IPS-20b (cell line): ENCODE data around the gene COBLL1.

Experiments
- H3K27ac ChIP-seq: one replicate; pipeline ENCODE4 v1.5.1; 2013; ENCODE audit warnings: low read length
- H3K27me3 ChIP-seq: 2 replicates; pipeline ENCODE4 v1.6.1; 2013; ENCODE audit warnings: mild to moderate bottlenecking, low read length, inconsistent platforms; ENCODE audit not compliant: insufficient read depth
- H3K36me3 ChIP-seq: 2 replicates; pipeline ENCODE4 v1.6.1; 2013; ENCODE audit warnings: low read depth, mild to moderate bottlenecking, inconsistent platforms, low read length, moderate library complexity; ENCODE audit not compliant: insufficient read depth
- H3K4me1 ChIP-seq: 2 replicates; pipeline ENCODE4 v1.6.1; 2013; ENCODE audit warnings: mild to moderate bottlenecking, control low read depth, inconsistent platforms, low read length, moderate library complexity; ENCODE audit not compliant: insufficient read depth
- H3K4me3 ChIP-seq: 2 replicates; pipeline ENCODE4 v1.5.1; 2013; ENCODE audit warnings: mild to moderate bottlenecking, low read length, inconsistent platforms
- H3K9ac ChIP-seq: 2 replicates; pipeline ENCODE4 v1.6.1; 2013; ENCODE audit warnings: low read depth, mild to moderate bottlenecking, inconsistent platforms, low read length, moderate library complexity
- H3K9me3 ChIP-seq: 2 replicates; pipeline ENCODE4 v1.6.1; 2013; ENCODE audit warnings: mild to moderate bottlenecking, low read depth, low read length, inconsistent platforms; ENCODE audit not compliant: insufficient read depth

COBLL1 gene

GRCh38 chr2:164794432-164795231 is 47.0 kb downstream of the COBLL1 start:
- no peaks in the 10 kb centered on the region for H3K36me3 ChIP-seq
- no peak overlapping the region for H3K4me3 ChIP-seq
- no peaks in the 10 kb centered on the region for H3K27me3 ChIP-seq
- H3K9me3 ChIP-seq: no peaks in the 10 kb centered on the region
- no peak overlapping the region for H3K27ac ChIP-seq
- H3K4me1 ChIP-seq: peaks cover 4% of the 10 kb centered on the region; the same call in 1 of the 2 replicates
- H3K9ac ChIP-seq: no peak overlapping the region

- peaks cover 4% of the 10 kb centered on the region; the same call in 1 of the 2 replicates for H3K4me1 ChIP-seq
- no peaks in the 10 kb centered on the region for H3K36me3 ChIP-seq
- H3K9me3 ChIP-seq: no peaks in the 10 kb centered on the region
- no peak overlapping the region for H3K9ac ChIP-seq
- H3K27me3 ChIP-seq: no peaks in the 10 kb centered on the region
- no peak overlapping the region for H3K27ac ChIP-seq
- no peak overlapping the region for H3K4me3 ChIP-seq
Observed at GRCh38 chr2:164794016-164794415, 47.6 kb downstream of the COBLL1 start.

GRCh38 chr2:164793529-164793928 is 48.1 kb downstream of the COBLL1 start:
- Histone ChIP-seq H3K27me3 (no peaks in the 10 kb centered on the region), H3K27ac (no peak overlapping the region), H3K9me3 (no peaks in the 10 kb centered on the region), H3K4me1 (peaks cover 4% of the 10 kb centered on the region; the same call in 1 of the 2 replicates), H3K9ac (no peak overlapping the region), H3K36me3 (no peaks in the 10 kb centered on the region), H3K4me3 (no peak overlapping the region)

GRCh38 chr2:164792316-164793170 is 49.1 kb downstream of the COBLL1 start:
- Histone ChIP-seq H3K27me3 (no peaks in the 10 kb centered on the region), H3K9me3 (no peaks in the 10 kb centered on the region), H3K27ac (no peak overlapping the region), H3K4me3 (no peak overlapping the region), H3K4me1 (peaks cover 4% of the 10 kb centered on the region; the same call in 1 of the 2 replicates), H3K9ac (no peak overlapping the region), H3K36me3 (no peaks in the 10 kb centered on the region)

GRCh38 chr2:164789968-164790367 is 51.7 kb downstream of the COBLL1 start:
- Histone ChIP-seq H3K27ac (no peak overlapping the region), H3K36me3 (no peaks in the 10 kb centered on the region), H3K4me3 (no peak overlapping the region), H3K4me1 (peaks cover 4% of the 10 kb centered on the region; the same call in 1 of the 2 replicates), H3K9ac (no peak overlapping the region), H3K27me3 (no peaks in the 10 kb centered on the region), H3K9me3 (no peaks in the 10 kb centered on the region)

- Histone ChIP-seq H3K9ac (no peak overlapping the region), H3K27ac (no peak overlapping the region), H3K27me3 (no peaks in the 10 kb centered on the region), H3K4me1 (no peaks in the 10 kb centered on the region), H3K36me3 (no peaks in the 10 kb centered on the region), H3K9me3 (no peaks in the 10 kb centered on the region), H3K4me3 (no peak overlapping the region)
Observed at GRCh38 chr2:164786787-164787186, 54.8 kb downstream of the COBLL1 start.

GRCh38 chr2:164785457-164785856 is 56.2 kb downstream of the COBLL1 start:
- Histone ChIP-seq H3K4me1 (no peaks in the 10 kb centered on the region), H3K4me3 (no peak overlapping the region), H3K27ac (no peak overlapping the region), H3K27me3 (no peaks in the 10 kb centered on the region), H3K36me3 (no peaks in the 10 kb centered on the region), H3K9me3 (no peaks in the 10 kb centered on the region), H3K9ac (no peak overlapping the region)

GRCh38 chr2:164784376-164784775 is 57.2 kb downstream of the COBLL1 start:
- Histone ChIP-seq H3K9ac (no peak overlapping the region), H3K4me3 (no peak overlapping the region), H3K27me3 (no peaks in the 10 kb centered on the region), H3K27ac (no peak overlapping the region), H3K4me1 (no peaks in the 10 kb centered on the region), H3K36me3 (no peaks in the 10 kb centered on the region), H3K9me3 (no peaks in the 10 kb centered on the region)

- no peaks in the 10 kb centered on the region for H3K4me1 ChIP-seq
- no peaks in the 10 kb centered on the region for H3K36me3 ChIP-seq
- no peaks in the 10 kb centered on the region for H3K27me3 ChIP-seq
- no peak overlapping the region for H3K27ac ChIP-seq
- H3K9me3 ChIP-seq: no peaks in the 10 kb centered on the region
- no peak overlapping the region for H3K4me3 ChIP-seq
- H3K9ac ChIP-seq: no peak overlapping the region
Observed at GRCh38 chr2:164782323-164782722, 59.3 kb downstream of the COBLL1 start.

GRCh38 chr2:164781394-164781793 is 60.2 kb downstream of the COBLL1 start:
- Histone ChIP-seq H3K4me3 (no peak overlapping the region), H3K27me3 (no peaks in the 10 kb centered on the region), H3K27ac (no peak overlapping the region), H3K9me3 (no peaks in the 10 kb centered on the region), H3K4me1 (no peaks in the 10 kb centered on the region), H3K9ac (no peak overlapping the region), H3K36me3 (no peaks in the 10 kb centered on the region)

GRCh38 chr2:164780611-164781178 is 60.9 kb downstream of the COBLL1 start:
- Histone ChIP-seq H3K9me3 (no peaks in the 10 kb centered on the region), H3K4me3 (no peak overlapping the region), H3K36me3 (no peaks in the 10 kb centered on the region), H3K27ac (no peak overlapping the region), H3K9ac (no peak overlapping the region), H3K27me3 (no peaks in the 10 kb centered on the region), H3K4me1 (no peaks in the 10 kb centered on the region)
